Measurements from ENCODE around the gene LRCH1. TPM values are rescaled to one million over a fixed set of nuclear protein-coding genes. Genes with fewer than 3 reads are reported as not detected.

LRCH1 gene
- total and polyA plus RNA-seq, 2 experiments from 2014 or later = 4.7 to 5.0 TPM

- no peak overlapping the region for H2AFZ ChIP-seq
- WGBS, 2 experiments (ENCODE audit: low coverage in 1 of 2, low lambda C conversion rate in 2 of 2, missing lambda C conversion rate in 2 of 2) = 61 to 67% methylated on average over 7 of the region's 7 CpGs
- H3K4me2 ChIP-seq (ENCODE audit: unreplicated experiment) = no peak overlapping the region
- H4K20me1 ChIP-seq (ENCODE audit: insufficient read depth) = 0 out of 2 replicates have a peak, but pooled peaks cover 4% of the 10 kb centered on the region
- no peaks in the 10 kb centered on the region for H3F3A ChIP-seq (ENCODE audit: insufficient read depth)
- H3K27me3 ChIP-seq (replicated peaks; ENCODE audit: insufficient read depth) = no peaks in the 10 kb centered on the region
- H3K9ac ChIP-seq = no peak overlapping the region
- H3K9me2 ChIP-seq (ENCODE audit: insufficient read depth) = no peaks in the 10 kb centered on the region
- H3K9me3 ChIP-seq (ENCODE audit: low read depth) = no peaks in the 10 kb centered on the region
- H3K4me1 ChIP-seq (ENCODE audit: insufficient read depth) = peaks cover 1% of the 10 kb centered on the region; the same call in 1 of the 2 replicates
- no peaks in the 10 kb centered on the region for H3K36me3 ChIP-seq (ENCODE audit: low read depth)
- DNase-seq = no peak
- H3K27ac ChIP-seq = no peak overlapping the region
- no peak for TF ChIP-seq EZH2phosphoT487 (IDR thresholded peaks at IDR 0.05; ENCODE audit: insufficient read depth, low read depth)
- TF ChIP-seq EZH2 (IDR thresholded peaks at IDR 0.05; ENCODE audit: insufficient read depth, poor library complexity, severe bottlenecking) = no peak
- H3K4me3 ChIP-seq = no peak overlapping the region
- in situ Hi-C loops (cut with MboI) = no loop called here
- peaks cover 100% of the 10 kb centered on the region for H3K79me2 ChIP-seq (ENCODE audit: insufficient read depth)
Observed at GRCh38 chr13:46565808-46566750, 13.1 kb downstream of the LRCH1 start.

GRCh38 chr13:46567671-46568070 lies 14.7 kb downstream of the LRCH1 start:
- H4K20me1 ChIP-seq (ENCODE audit: insufficient read depth) = 0 out of 2 replicates have a peak, but pooled peaks cover 3% of the 10 kb centered on the region

GRCh38 chr13:46569456-46569855 lies 16.5 kb downstream of the LRCH1 start:
- Histone ChIP-seq H3K9me2 (ENCODE audit: insufficient read depth) (no peaks in the 10 kb centered on the region), H3K9me3 (ENCODE audit: low read depth) (no peaks in the 10 kb centered on the region), H4K20me1 (ENCODE audit: insufficient read depth) (0 out of 2 replicates have a peak, but pooled peaks cover 3% of the 10 kb centered on the region), H3K27me3 (replicated peaks; ENCODE audit: insufficient read depth) (no peaks in the 10 kb centered on the region), H2AFZ (no peak overlapping the region), H3K27ac (no peak overlapping the region), H3K36me3 (ENCODE audit: low read depth) (no peaks in the 10 kb centered on the region), H3K4me3 (no peak overlapping the region), H3K9ac (no peak overlapping the region), H3K4me1 (ENCODE audit: insufficient read depth) (peaks cover 6% of the 10 kb centered on the region; the same call in 1 of the 2 replicates), H3K4me2 (ENCODE audit: unreplicated experiment) (no peak overlapping the region), H3K79me2 (ENCODE audit: insufficient read depth) (peaks cover 96% of the 10 kb centered on the region), H3F3A (ENCODE audit: insufficient read depth) (peaks cover under 1% of the 10 kb centered on the region; the same call in 1 of the 2 replicates)
- 89% methylated on average over 7 of the region's 7 CpGs for WGBS, 2 experiments (ENCODE audit: low coverage in 1 of 2, low lambda C conversion rate in 2 of 2, missing lambda C conversion rate in 2 of 2)
- TF ChIP-seq EZH2phosphoT487 (IDR thresholded peaks at IDR 0.05; ENCODE audit: insufficient read depth, low read depth) = no peak
- no peak for TF ChIP-seq EZH2 (IDR thresholded peaks at IDR 0.05; ENCODE audit: insufficient read depth, poor library complexity, severe bottlenecking)
- in situ Hi-C loops (cut with MboI) = no loop called here
- DNase-seq = no peak

More at GRCh38 chr13:46567671-46568070, 14.7 kb downstream of the LRCH1 start:
- DNase-seq = no peak
- no peaks in the 10 kb centered on the region for H3F3A ChIP-seq (ENCODE audit: insufficient read depth)
- no peaks in the 10 kb centered on the region for H3K36me3 ChIP-seq (ENCODE audit: low read depth)
- H3K27ac ChIP-seq = no peak overlapping the region
- no peak overlapping the region for H3K9ac ChIP-seq
- no peak overlapping the region for H3K4me3 ChIP-seq
- H3K9me2 ChIP-seq (ENCODE audit: insufficient read depth) = no peaks in the 10 kb centered on the region
- H3K27me3 ChIP-seq (replicated peaks; ENCODE audit: insufficient read depth) = no peaks in the 10 kb centered on the region
- peaks cover 6% of the 10 kb centered on the region; the same call in 1 of the 2 replicates for H3K4me1 ChIP-seq (ENCODE audit: insufficient read depth)
- peaks cover 98% of the 10 kb centered on the region for H3K79me2 ChIP-seq (ENCODE audit: insufficient read depth)
- no peaks in the 10 kb centered on the region for H3K9me3 ChIP-seq (ENCODE audit: low read depth)
- no peak overlapping the region for H2AFZ ChIP-seq
- 97 to 100% methylated on average over 2 of the region's 2 CpGs for WGBS, 2 experiments (ENCODE audit: low coverage in 1 of 2, low lambda C conversion rate in 2 of 2, missing lambda C conversion rate in 2 of 2)
- no peak overlapping the region for H3K4me2 ChIP-seq (ENCODE audit: unreplicated experiment)
- in situ Hi-C loops (cut with MboI) = no loop called here
- TF ChIP-seq EZH2 (IDR thresholded peaks at IDR 0.05; ENCODE audit: insufficient read depth, poor library complexity, severe bottlenecking) = no peak
- no peak for TF ChIP-seq EZH2phosphoT487 (IDR thresholded peaks at IDR 0.05; ENCODE audit: insufficient read depth, low read depth)

- H3K27ac ChIP-seq = no peak overlapping the region
- H3K4me1 ChIP-seq (ENCODE audit: insufficient read depth) = peaks cover 13% of the 10 kb centered on the region
- no peak overlapping the region for H3K4me2 ChIP-seq (ENCODE audit: unreplicated experiment)
- H2AFZ ChIP-seq = no peak overlapping the region
- no peaks in the 10 kb centered on the region for H3K9me3 ChIP-seq (ENCODE audit: low read depth)
- peaks cover 8% of the 10 kb centered on the region; the same call in 1 of the 2 replicates for H3F3A ChIP-seq (ENCODE audit: insufficient read depth)
- in situ Hi-C loops (cut with MboI) = no loop called here
- no peaks in the 10 kb centered on the region for H3K27me3 ChIP-seq (replicated peaks; ENCODE audit: insufficient read depth)
- 98 to 99% methylated on average over 4 of the region's 4 CpGs for WGBS, 2 experiments (ENCODE audit: low coverage in 1 of 2, low lambda C conversion rate in 2 of 2, missing lambda C conversion rate in 2 of 2)
- TF ChIP-seq EZH2phosphoT487 (IDR thresholded peaks at IDR 0.05; ENCODE audit: insufficient read depth, low read depth) (no peak), EZH2 (IDR thresholded peaks at IDR 0.05; ENCODE audit: insufficient read depth, poor library complexity, severe bottlenecking) (no peak)
- H4K20me1 ChIP-seq (ENCODE audit: insufficient read depth) = 0 out of 2 replicates have a peak, but pooled peaks cover 3% of the 10 kb centered on the region
- H3K9ac ChIP-seq = no peak overlapping the region
- no peaks in the 10 kb centered on the region for H3K9me2 ChIP-seq (ENCODE audit: insufficient read depth)
- no peaks in the 10 kb centered on the region for H3K36me3 ChIP-seq (ENCODE audit: low read depth)
- DNase-seq = no peak
- H3K4me3 ChIP-seq = no peak overlapping the region
- peaks cover 96% of the 10 kb centered on the region for H3K79me2 ChIP-seq (ENCODE audit: insufficient read depth)
Observed at GRCh38 chr13:46570273-46570672, 17.3 kb downstream of the LRCH1 start.
